Ascending aorta (tissue), 2 donors: ENCODE data around the gene MCU. TPM values are rescaled to one million over a fixed set of nuclear protein-coding genes. Genes with fewer than 3 reads are reported as not detected.
"Not testable (repeated sequence)": the region's sequence is repeated elsewhere in the genome, so short reads cannot be mapped to it uniquely, and the experiment has no call there.

ENCODE experiments used
- DNase-seq, 2 donors: peaks; one replicate each; pipeline ENCODE4 v3.0.0-alpha.2; 2019; ENCODE audit warnings: low spot score in 2 of 2
- H3K27ac ChIP-seq, 2 donors: fragments of 200-600 bp; sonication (generic); one replicate each; pipeline ENCODE4 v1.5.1; 2016 to 2017; ENCODE audit warnings: mild to moderate bottlenecking in 1 of 2
- H3K27me3 ChIP-seq: fragments of 200-600 bp; sonication (generic); one replicate; pipeline ENCODE4 v1.5.1; 2017
- H3K36me3 ChIP-seq, 2 donors: fragments of 200-600 bp; sonication (generic); one replicate each; pipeline ENCODE4 v1.5.1; 2016
- H3K4me1 ChIP-seq, 2 donors: fragments of 200-600 bp; sonication (generic); one replicate each; pipeline ENCODE4 v1.5.1; 2016 to 2017; ENCODE audit warnings: mild to moderate bottlenecking in 1 of 2
- H3K4me3 ChIP-seq, 2 donors: fragments of 200-600 bp; sonication (generic); one replicate each; pipeline ENCODE4 v1.5.1; 2016 to 2017; ENCODE audit warnings: mild to moderate bottlenecking in 1 of 2
- H3K9me3 ChIP-seq, 2 donors: fragments of 200-600 bp; sonication (generic); one replicate each; pipeline ENCODE4 v1.5.1; 2016
- intact Hi-C: fragments of 100-400 bp; cut with DNase I; formaldehyde crosslinking; loops from one replicate; pipeline ENCODE4 v1.15.1; 2023
- total RNA-seq: library from RNA; depleted of rRNA; stranded (reverse); fragments of >200 nt; gene quantifications from one replicate; pipeline ENCODE4 v1.1.0, GENCODE V29; 2016
- TF ChIP-seq, protein P1 (sequence below), 3 experiments: fragments of 200-600 bp in 2 of 3; fragments of 450-650 bp in 1 of 3; sonication (generic) in 2 of 3; IDR thresholded peaks; one replicate each; pipeline ENCODE4 v1.5.1; 2016 to 2019; ENCODE audit warnings: antibody characterized with exemption in 3 of 3, mild to moderate bottlenecking in 1 of 3, moderate library complexity in 1 of 3

MCU gene
- total RNA-seq, 1 donor from 2014 or later, result 22.0 TPM

- TF ChIP-seq, protein P1, sequence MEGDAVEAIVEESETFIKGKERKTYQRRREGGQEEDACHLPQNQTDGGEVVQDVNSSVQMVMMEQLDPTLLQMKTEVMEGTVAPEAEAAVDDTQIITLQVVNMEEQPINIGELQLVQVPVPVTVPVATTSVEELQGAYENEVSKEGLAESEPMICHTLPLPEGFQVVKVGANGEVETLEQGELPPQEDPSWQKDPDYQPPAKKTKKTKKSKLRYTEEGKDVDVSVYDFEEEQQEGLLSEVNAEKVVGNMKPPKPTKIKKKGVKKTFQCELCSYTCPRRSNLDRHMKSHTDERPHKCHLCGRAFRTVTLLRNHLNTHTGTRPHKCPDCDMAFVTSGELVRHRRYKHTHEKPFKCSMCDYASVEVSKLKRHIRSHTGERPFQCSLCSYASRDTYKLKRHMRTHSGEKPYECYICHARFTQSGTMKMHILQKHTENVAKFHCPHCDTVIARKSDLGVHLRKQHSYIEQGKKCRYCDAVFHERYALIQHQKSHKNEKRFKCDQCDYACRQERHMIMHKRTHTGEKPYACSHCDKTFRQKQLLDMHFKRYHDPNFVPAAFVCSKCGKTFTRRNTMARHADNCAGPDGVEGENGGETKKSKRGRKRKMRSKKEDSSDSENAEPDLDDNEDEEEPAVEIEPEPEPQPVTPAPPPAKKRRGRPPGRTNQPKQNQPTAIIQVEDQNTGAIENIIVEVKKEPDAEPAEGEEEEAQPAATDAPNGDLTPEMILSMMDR (IDR thresholded peaks at IDR 0.05), result no peak
- intact Hi-C loops, result no loop called here
Observed at GRCh38 chr10:72893136-72893798, 201.3 kb downstream of the MCU start, which contains the start of gene OIT3. Gene OIT3, plus strand, starts transcription at chr10:72893739. Its CDS starts 60 bp downstream, at chr10:72893799.

GRCh38 chr10:72895236-72895850 lies 203.4 kb downstream of the MCU start:
- Histone ChIP-seq H3K27me3 (no peaks in the 10 kb centered on the region), H3K4me3 (no peak overlapping the region), H3K27ac (no peak overlapping the region), H3K4me1 (no peaks in the 10 kb centered on the region), H3K36me3 (no peaks in the 10 kb centered on the region), H3K9me3 (no peaks in the 10 kb centered on the region)
- intact Hi-C loops, result no loop called here
- TF ChIP-seq, protein P1 (IDR thresholded peaks at IDR 0.05), result no peak
- no peak for DNase-seq

More at GRCh38 chr10:72893136-72893798, 201.3 kb downstream of the MCU start, which contains the start of gene OIT3:
- H3K36me3 ChIP-seq, result peaks cover 1 to 2% of the 10 kb centered on the region in 2 donors
- no peak within 1 kb of the TSS for H3K27ac ChIP-seq
- H3K4me3 ChIP-seq, result no peak within 1 kb of the TSS
- no peaks in the 10 kb centered on the region for H3K27me3 ChIP-seq
- no peak for DNase-seq
- no peaks in the 10 kb centered on the region for H3K4me1 ChIP-seq
- H3K9me3 ChIP-seq, result no peaks in the 10 kb centered on the region

- no peaks in the 10 kb centered on the region for H3K4me1 ChIP-seq
- no peak overlapping the region for H3K27ac ChIP-seq
- intact Hi-C loops, result no loop called here
- no peaks in the 10 kb centered on the region for H3K36me3 ChIP-seq
- H3K27me3 ChIP-seq, result no peaks in the 10 kb centered on the region
- no peak for DNase-seq
- no peaks in the 10 kb centered on the region for H3K9me3 ChIP-seq
- TF ChIP-seq, protein P1 (IDR thresholded peaks at IDR 0.05), result no peak
- H3K4me3 ChIP-seq, result no peak overlapping the region
Observed at GRCh38 chr10:72898616-72899015, 206.7 kb downstream of the MCU start.

DNA sequence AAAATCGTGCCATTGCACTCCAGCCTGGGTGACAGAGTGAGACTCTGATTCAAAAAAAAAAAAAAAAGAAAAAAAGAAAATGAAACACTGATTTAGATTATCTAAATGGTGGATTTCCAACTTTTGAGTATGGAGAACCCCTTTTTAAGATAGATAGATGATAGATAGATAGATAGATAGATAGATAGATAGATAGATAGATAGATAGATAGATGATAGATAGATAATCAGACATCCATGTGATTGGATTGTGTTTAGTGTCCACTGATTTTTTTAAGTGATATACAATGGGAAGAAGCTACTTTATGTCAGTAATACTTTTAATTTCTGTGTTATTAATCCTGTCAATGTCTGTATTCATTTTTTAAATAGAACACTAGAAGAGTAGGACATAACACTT lies 207.6 kb downstream of the MCU start:
- H3K27me3 ChIP-seq, result no peaks in the 10 kb centered on the region
- TF ChIP-seq, protein P1 (IDR thresholded peaks at IDR 0.05), result no peak
- H3K9me3 ChIP-seq, result no peaks in the 10 kb centered on the region
- no peak overlapping the region for H3K4me3 ChIP-seq
- DNase-seq, result no peak
- no peaks in the 10 kb centered on the region for H3K4me1 ChIP-seq
- intact Hi-C loops, result no loop called here
- no peak overlapping the region for H3K27ac ChIP-seq
- no peaks in the 10 kb centered on the region for H3K36me3 ChIP-seq

GRCh38 chr10:72903941-72904446 lies 212.1 kb downstream of the MCU start:
- DNase-seq, H3K27me3 ChIP-seq, H3K4me3 ChIP-seq, H3K4me1 ChIP-seq, H3K9me3 ChIP-seq, H3K27ac ChIP-seq, H3K36me3 ChIP-seq, intact Hi-C loops: not testable (repeated sequence)

GRCh38 chr10:72904806-72905205 lies 212.9 kb downstream of the MCU start:
- Histone ChIP-seq H3K9me3 (no peaks in the 10 kb centered on the region), H3K36me3 (no peaks in the 10 kb centered on the region), H3K4me1 (no peaks in the 10 kb centered on the region), H3K27me3 (no peaks in the 10 kb centered on the region), H3K27ac (no peak overlapping the region), H3K4me3 (no peak overlapping the region)
- intact Hi-C loops, result no loop called here
- DNase-seq, result no peak
- TF ChIP-seq, protein P1 (IDR thresholded peaks at IDR 0.05), result no peak
